Measurements from ENCODE around the gene NCOA1. TPM values are rescaled to one million over a fixed set of nuclear protein-coding genes. Genes with fewer than 3 reads are reported as not detected.

NCOA1 gene
- polyA plus RNA-seq, 1 of the 3 experiments (the other 2 are of a cell fraction): 10.7 TPM

DNA sequence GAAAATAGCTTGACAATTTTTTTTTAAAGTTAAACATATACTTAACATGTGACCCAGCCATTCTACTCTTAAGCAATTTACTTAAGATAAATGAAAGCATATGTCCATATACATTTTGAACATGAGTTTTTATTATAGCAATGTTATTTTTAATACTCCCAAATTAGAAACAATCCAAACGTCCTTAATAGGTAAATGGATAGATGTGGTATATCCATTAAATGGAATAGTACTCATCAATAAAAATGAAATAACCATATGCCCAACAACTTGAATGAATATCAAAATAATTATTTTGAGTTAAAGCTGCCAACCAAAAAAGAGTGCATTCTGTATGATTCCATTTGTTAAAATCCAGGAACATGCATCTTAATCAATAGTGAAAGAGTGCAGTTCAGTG lies 29.1 kb downstream of the NCOA1 start:
- TF ChIP-seq MXI1 (IDR thresholded peaks at IDR 0.05; ENCODE audit: low read depth, low read length): no peak
- TF ChIP-seq YY1 (IDR thresholded peaks at IDR 0.05; ENCODE audit: low read depth): no peak
- TF ChIP-seq, protein P1, sequence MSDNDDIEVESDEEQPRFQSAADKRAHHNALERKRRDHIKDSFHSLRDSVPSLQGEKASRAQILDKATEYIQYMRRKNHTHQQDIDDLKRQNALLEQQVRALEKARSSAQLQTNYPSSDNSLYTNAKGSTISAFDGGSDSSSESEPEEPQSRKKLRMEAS (IDR thresholded peaks at IDR 0.05; ENCODE audit: low read depth): no peak
- no peak for DNase-seq
- H2AFZ ChIP-seq (ENCODE audit: low read depth): no peak overlapping the region
- WGBS (ENCODE audit: low lambda C conversion rate): 51% methylated on average over 1 of the region's 1 CpG
- H3K4me3 ChIP-seq (ENCODE audit: low read depth in 2 of 2, low read length in 1 of 2): no peak overlapping the region; a peak in 1 of 4 replicates
- H3K36me3 ChIP-seq (replicated peaks in 1 of 2; ENCODE audit: control insufficient read depth in 1 of 2, insufficient read depth in 2 of 2, low read length in 1 of 2): peaks cover 0 to 7% of the 10 kb centered on the region in 2 experiments
- peaks cover 49% of the 10 kb centered on the region for H3K79me2 ChIP-seq (ENCODE audit: insufficient read depth)
- H3K27ac ChIP-seq (ENCODE audit: low read depth in 2 of 2, low read length in 1 of 2): no peak overlapping the region
- no peaks in the 10 kb centered on the region for H3K27me3 ChIP-seq (ENCODE audit: insufficient read depth)
- H3K4me2 ChIP-seq: no peak overlapping the region
- H4K20me1 ChIP-seq (ENCODE audit: insufficient read depth): peaks cover 5% of the 10 kb centered on the region; the same call in 1 of the 2 replicates
- H3K9me3 ChIP-seq: no peaks in the 10 kb centered on the region
- no peaks in the 10 kb centered on the region; a peak in 1 of 4 replicates for H3K4me1 ChIP-seq (ENCODE audit: control insufficient read depth in 1 of 2, insufficient read depth in 2 of 2, low read depth in 1 of 2, low read length in 1 of 2)
- peaks cover 5% of the 10 kb centered on the region for H3F3A ChIP-seq (replicated peaks; ENCODE audit: insufficient read depth)
- ChIA-PET CTCF (interaction anchor here (0.6 to 1.6 kb wide), 3 partner anchors 13 to 110 kb away, joined by 4 to 6 read pairs (median 5); no protein-coding TSS in a partner anchor), POLR2A (interaction anchor here (0.7 kb wide), 1 partner anchor 391 kb away, joined by 3 read pairs; no protein-coding TSS in a partner anchor)
- H3K9ac ChIP-seq: no peak overlapping the region
- H3K9me2 ChIP-seq: no peaks in the 10 kb centered on the region

DNA sequence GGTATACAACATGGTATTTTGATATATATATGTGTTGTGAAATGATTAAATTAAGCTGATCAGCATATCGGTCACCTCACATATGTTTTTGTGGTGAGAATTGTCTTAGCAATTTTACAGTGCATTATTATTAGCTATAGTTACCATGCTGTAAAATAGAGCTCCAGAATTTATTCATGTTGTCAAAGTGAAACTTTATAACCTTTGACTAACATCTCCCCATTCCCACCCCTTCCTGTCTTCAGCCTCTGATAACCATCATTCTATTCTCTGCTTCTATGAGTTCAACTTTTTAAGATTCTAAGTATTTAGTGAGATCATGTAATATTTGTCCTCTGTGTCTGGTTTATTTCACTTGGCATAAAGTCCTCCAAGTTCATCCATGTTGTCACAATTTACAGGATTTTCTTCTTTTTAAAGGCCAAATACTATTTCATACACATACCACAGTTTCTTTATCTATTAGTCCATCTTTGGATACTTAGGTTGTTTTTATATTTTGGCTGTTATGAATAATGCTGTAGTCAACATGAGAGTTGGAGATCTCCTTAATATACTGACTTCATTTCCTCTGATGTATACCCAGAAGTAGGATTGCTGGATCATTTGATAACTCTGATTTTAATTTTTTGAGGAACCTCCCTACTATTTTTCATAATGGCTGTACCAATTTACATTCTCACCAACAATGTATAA lies 30.3 kb downstream of the NCOA1 start:
- POLR2A ChIA-PET: no interaction called here
- peaks cover 43% of the 10 kb centered on the region for H3K79me2 ChIP-seq (ENCODE audit: insufficient read depth)
- CTCF ChIA-PET: interaction anchor here (0.7 to 1.6 kb wide), 4 partner anchors 9 to 111 kb away, joined by 3 to 6 read pairs (median 6); no protein-coding TSS in a partner anchor
- no peak for DNase-seq
- peaks cover 0 to 7% of the 10 kb centered on the region in 2 experiments for H3K36me3 ChIP-seq (replicated peaks in 1 of 2; ENCODE audit: control insufficient read depth in 1 of 2, insufficient read depth in 2 of 2, low read length in 1 of 2)
- H3K9me2 ChIP-seq: no peaks in the 10 kb centered on the region
- WGBS (ENCODE audit: low lambda C conversion rate): 97% methylated on average over 1 of the region's 1 CpG
- H3K27me3 ChIP-seq (ENCODE audit: insufficient read depth): no peaks in the 10 kb centered on the region
- no peaks in the 10 kb centered on the region; a peak in 1 of 4 replicates for H3K4me1 ChIP-seq (ENCODE audit: control insufficient read depth in 1 of 2, insufficient read depth in 2 of 2, low read depth in 1 of 2, low read length in 1 of 2)
- H3K27ac ChIP-seq (ENCODE audit: low read depth in 2 of 2, low read length in 1 of 2): peak overlapping the region in 1 of 2 experiments; percentile 17; a peak in 1 of 4 replicates
- no peaks in the 10 kb centered on the region for H3K9me3 ChIP-seq
- no peak overlapping the region for H3K9ac ChIP-seq
- no peak overlapping the region for H3K4me2 ChIP-seq
- H3F3A ChIP-seq (replicated peaks; ENCODE audit: insufficient read depth): peaks cover 5% of the 10 kb centered on the region
- H3K4me3 ChIP-seq (ENCODE audit: low read depth in 2 of 2, low read length in 1 of 2): no peak overlapping the region
- H4K20me1 ChIP-seq (ENCODE audit: insufficient read depth): peaks cover 5% of the 10 kb centered on the region; the same call in 1 of the 2 replicates
- no peak for TF ChIP-seq YY1 (IDR thresholded peaks at IDR 0.05; ENCODE audit: low read depth)
- peak; percentile 29; the same call in 1 of the 2 replicates for TF ChIP-seq TCF12 (IDR thresholded peaks at IDR 0.05)
- TF ChIP-seq FOSL2 (IDR thresholded peaks at IDR 0.05; ENCODE audit: borderline replicate concordance, low read depth): no peak
- no peak overlapping the region for H2AFZ ChIP-seq (ENCODE audit: low read depth)

DNA sequence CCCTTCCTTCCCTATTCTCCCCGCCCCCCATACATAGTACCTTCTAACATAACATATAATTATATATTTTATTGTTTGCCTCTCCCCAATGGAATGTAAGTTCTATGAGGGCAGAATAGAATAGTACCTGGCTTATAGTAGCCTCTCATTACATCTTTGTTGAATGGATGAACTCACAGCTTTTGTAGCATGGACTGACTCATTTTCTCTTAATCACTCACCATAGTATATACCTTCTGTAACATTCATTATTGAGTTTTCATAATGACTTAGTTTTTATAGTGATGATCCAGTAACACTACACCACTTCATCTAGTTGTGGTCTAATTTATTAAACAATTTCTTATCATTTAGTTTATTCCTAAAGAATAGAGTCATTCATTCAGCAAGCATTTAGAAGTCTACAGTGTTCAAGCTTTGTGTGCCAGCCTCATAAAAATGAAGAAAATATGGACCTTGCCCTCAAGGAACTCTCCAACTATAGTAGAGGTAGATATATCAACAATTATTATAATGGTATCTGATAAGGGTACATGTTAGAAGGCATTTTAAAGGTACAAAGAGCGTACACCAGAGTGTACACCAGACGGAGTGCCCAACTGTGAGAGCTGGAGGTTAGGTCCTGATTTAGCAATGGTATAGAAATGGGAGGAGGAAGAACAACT lies 31.1 kb downstream of the NCOA1 start:
- Histone ChIP-seq H3K4me2 (no peak overlapping the region), H3K9ac (no peak overlapping the region), H3K27me3 (ENCODE audit: insufficient read depth) (no peaks in the 10 kb centered on the region), H3K27ac (ENCODE audit: low read depth in 2 of 2, low read length in 1 of 2) (no peak overlapping the region; a peak in 1 of 4 replicates), H3K4me3 (ENCODE audit: low read depth in 2 of 2, low read length in 1 of 2) (no peak overlapping the region), H2AFZ (ENCODE audit: low read depth) (no peak overlapping the region), H3K9me3 (no peaks in the 10 kb centered on the region), H3F3A (replicated peaks; ENCODE audit: insufficient read depth) (peaks cover 5% of the 10 kb centered on the region), H3K9me2 (no peaks in the 10 kb centered on the region), H4K20me1 (ENCODE audit: insufficient read depth) (peaks cover 4% of the 10 kb centered on the region; the same call in 1 of the 2 replicates), H3K36me3 (replicated peaks in 1 of 2; ENCODE audit: control insufficient read depth in 1 of 2, insufficient read depth in 2 of 2, low read length in 1 of 2) (peaks cover 0 to 7% of the 10 kb centered on the region in 2 experiments), H3K79me2 (ENCODE audit: insufficient read depth) (peaks cover 48% of the 10 kb centered on the region), H3K4me1 (ENCODE audit: control insufficient read depth in 1 of 2, insufficient read depth in 2 of 2, low read depth in 1 of 2, low read length in 1 of 2) (no peaks in the 10 kb centered on the region; a peak in 1 of 4 replicates)
- TF ChIP-seq, protein P2, sequence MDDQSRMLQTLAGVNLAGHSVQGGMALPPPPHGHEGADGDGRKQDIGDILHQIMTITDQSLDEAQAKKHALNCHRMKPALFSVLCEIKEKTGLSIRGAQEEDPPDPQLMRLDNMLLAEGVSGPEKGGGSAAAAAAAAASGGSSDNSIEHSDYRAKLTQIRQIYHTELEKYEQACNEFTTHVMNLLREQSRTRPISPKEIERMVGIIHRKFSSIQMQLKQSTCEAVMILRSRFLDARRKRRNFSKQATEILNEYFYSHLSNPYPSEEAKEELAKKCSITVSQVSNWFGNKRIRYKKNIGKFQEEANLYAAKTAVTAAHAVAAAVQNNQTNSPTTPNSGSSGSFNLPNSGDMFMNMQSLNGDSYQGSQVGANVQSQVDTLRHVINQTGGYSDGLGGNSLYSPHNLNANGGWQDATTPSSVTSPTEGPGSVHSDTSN (IDR thresholded peaks at IDR 0.05): no peak
- TF ChIP-seq EZH2phosphoT487 (IDR thresholded peaks at IDR 0.05; ENCODE audit: borderline replicate concordance, low read depth): no peak
- TF ChIP-seq FOXJ3 (CRISPR knock-in tag; IDR thresholded peaks at IDR 0.05): no peak
- no peak for TF ChIP-seq TCF12 (IDR thresholded peaks at IDR 0.05)
- TF ChIP-seq NRF1 (IDR thresholded peaks at IDR 0.05; ENCODE audit: low read depth, low read length): no peak
- ChIA-PET POLR2A (no interaction called here), CTCF (interaction anchor here (1.0 kb wide), 1 partner anchor 24 kb away, joined by 3 read pairs; no protein-coding TSS in a partner anchor)
- no peak for DNase-seq
- 91% methylated on average over 3 of the region's 3 CpGs for WGBS (ENCODE audit: low lambda C conversion rate)
